Measurements from ENCODE around the gene SPP1.
A peak's percentile ranks its signal among the peaks of the same experiment; 100 is the strongest.
"Not testable (repeated sequence)": the region's sequence is repeated elsewhere in the genome, so short reads cannot be mapped to it uniquely, and the experiment has no call there.

The SPP1 gene

DNA sequence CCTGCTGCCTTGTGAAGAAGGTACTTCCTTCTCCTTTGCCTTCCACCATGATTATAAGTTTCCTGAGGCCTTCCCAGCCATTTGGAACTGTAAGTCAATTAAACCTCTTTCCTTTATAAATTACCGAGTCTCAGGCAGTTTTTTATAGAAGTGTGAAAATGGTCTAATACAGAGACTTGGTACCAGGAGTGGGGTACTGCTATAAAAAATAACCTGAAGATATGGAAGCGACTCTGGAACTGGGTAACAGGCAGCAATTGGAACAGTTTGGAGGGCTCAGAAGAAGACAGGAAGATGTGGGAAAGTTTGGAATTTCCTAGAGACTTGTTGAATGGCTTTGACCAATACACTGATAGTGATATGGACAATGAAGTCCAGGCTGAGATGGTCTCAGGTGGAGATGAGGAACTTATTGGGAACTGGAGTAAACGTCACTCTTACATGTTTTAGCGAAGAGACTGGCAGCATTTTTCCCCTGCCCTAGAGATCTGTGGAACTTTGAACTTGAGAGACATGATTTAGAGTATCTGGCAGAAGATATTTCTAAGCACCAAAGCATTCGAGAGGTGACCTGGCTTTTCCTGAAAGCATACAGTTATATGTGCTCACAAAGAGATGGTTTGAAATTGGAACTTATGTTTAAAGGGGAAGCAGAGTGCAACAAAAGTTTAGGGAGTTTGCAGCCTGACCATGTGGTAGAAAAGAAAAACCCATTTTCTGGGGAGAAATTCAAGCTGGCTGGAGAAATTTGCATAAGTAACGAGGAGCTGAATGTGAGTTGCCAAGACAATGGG is 50.6 kb downstream of the SPP1 start:
- not testable (repeated sequence) for DNase-seq (ENCODE audit: low read depth)

DNA sequence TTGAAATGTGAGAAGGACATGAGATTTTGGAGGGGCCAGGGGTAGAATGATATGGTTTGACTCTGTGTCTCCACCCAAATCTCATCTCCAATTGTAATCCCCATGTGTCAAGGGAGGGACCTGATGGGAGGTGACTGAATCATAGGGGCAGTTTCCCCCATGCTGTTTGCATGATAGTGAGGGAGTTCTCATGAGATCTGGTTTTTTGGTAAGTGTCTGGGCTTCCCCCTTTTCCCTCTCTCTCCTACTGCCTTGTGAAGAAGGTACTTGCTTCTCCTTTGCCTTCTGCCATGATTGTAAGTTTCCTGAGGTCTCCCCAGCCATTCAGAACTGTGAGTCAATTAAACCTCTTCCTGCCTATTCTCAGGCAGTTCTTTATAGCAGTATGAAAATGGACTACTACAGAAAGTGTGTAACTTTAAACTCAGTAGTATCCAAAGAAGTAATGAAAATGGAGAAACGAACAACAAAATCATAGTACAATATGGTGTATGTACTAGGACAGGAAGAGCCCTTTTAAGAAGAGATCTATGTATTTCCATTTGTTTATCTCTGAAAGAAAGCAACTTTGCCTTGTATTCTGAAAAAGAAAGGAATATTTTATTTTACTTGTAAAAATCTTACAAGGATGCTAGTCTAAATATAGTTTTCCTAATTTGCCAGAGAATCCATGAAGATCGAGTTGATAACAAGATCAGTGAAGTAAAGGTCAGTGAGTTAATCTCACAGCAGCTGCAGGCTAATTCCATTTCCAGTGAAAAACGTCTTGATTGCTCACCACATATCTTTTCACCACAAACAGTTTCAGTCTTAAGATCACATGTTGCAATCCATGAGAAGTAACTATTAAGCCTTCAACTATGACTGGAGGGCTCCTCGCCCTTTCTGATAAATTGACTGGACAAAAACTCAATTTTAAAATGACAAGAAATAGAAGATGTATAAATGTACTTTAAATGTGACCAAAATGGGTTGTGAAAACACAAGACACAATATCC is 52.4 kb downstream of the SPP1 start:
- DNase-seq (ENCODE audit: low read depth) = peak; percentile 76

DNA sequence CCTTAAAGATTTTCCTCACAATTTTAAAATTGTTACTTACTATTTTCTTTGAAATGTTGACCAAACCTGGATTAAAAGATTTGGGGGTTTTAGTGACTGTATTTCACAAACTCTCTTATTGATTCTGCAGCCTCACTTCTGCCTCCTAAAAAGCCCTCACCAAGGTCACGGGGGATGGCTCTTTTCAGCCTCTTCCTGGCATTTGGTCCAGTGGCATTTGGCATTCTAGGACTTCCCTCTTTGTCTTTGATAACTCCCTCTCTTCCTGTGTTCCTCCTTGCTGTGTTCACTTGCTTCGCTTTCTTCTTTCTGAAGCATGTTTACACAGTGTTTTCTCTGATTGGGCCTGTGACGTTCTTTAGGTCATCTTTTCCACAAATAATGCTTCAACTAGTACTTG is 53.4 kb downstream of the SPP1 start:
- no peak for DNase-seq (ENCODE audit: low read depth)

DNA sequence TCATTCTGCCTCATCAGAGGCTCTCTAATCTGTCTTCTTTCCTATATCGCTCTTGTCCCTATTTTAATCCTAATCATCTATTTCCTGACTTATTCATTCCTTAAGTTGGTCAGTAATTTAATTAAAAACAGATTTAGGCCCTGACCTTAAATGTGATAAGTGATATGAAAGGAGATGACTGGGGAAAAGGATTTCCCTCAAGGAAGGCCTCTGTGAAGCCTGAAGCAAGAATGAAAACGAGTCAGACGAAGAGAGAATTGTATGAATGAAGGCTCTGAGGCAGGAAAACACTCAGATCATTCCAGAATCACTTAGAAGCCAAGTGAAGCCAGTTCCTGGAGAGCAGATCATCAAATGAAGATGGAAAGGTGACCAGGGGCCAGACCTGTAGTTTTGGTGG is 54.0 kb downstream of the SPP1 start:
- no peak for DNase-seq (ENCODE audit: low read depth)

DNA sequence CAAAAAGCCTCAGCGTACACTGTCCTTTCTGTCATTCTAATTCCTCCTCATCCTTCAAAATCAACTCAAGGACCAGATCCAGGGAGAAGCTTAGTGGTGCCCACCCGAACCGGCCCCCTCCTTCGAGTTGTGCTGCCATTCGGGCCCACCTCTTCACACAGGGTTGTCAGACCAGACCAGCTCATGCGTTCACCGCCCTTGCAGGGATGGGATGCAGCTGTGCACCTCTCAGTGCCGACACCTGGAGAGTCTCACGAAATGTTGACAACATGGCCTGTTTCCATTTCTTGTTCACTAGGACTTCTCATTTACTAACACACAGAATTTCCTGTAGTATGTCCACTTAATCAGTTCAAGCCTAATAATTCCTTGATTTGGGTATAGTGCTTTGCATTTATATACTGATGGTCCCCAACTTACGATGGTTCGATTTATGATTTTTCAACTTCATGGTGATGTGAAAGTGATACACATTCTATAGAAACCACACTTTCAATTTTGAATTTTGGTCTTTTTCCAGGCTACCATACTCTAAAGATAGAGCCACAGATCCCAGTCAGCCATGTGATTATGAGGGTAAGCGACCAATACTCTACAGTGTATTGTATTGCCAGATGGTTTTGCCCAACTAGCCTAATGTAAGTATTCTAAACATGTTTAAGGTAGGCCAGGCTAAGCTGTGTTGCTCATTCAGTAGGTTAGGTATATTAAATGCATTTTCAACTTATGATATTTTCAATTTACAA is 55.2 kb downstream of the SPP1 start:
- DNase-seq (ENCODE audit: low read depth) = no peak

Measured in HS-5 (cell line).